ENCODE data around the gene CRX. TPM values are rescaled to one million over a fixed set of nuclear protein-coding genes. Genes with fewer than 3 reads are reported as not detected.

Gene CRX
- total RNA-seq, 1 experiment from 2014 or later = 0.13 TPM

GRCh38 chr19:47805313-47805712 lies 16.4 kb upstream of the CRX start:
- H2BK5ac ChIP-seq (ENCODE audit: insufficient read length, low read length) = no peak overlapping the region
- no peak overlapping the region for H4K5ac ChIP-seq (ENCODE audit: insufficient read length, low read depth, low read length)
- H3K27ac Mint-ChIP-seq = no peak overlapping the region; a peak in 1 of 7 replicates
- H3K23ac ChIP-seq (ENCODE audit: insufficient read length, low read depth, low read length) = no peak overlapping the region
- no peak overlapping the region for H4K8ac ChIP-seq (replicated peaks; ENCODE audit: insufficient read length, low read depth, low read length)
- H3K4me2 ChIP-seq (ENCODE audit: insufficient read depth, insufficient read length, low read length) = no peak overlapping the region
- no peaks in the 10 kb centered on the region for H3K23me2 ChIP-seq (ENCODE audit: insufficient read length, low read depth, low read length, poor library complexity, severe bottlenecking)
- no peak overlapping the region for H3K18ac ChIP-seq (ENCODE audit: insufficient read length, low read depth, low read length)
- no peaks in the 10 kb centered on the region for H4K20me1 ChIP-seq (ENCODE audit: control insufficient read depth, insufficient read depth, insufficient read length)
- no peaks in the 10 kb centered on the region for H3K27me3 Mint-ChIP-seq (ENCODE audit: low read depth)
- H3T11ph ChIP-seq (ENCODE audit: low read length) = no peak overlapping the region
- peaks cover 5 to 6% of the 10 kb centered on the region in 2 experiments; a peak in 4 of 5 replicates for H3K9me3 Mint-ChIP-seq
- no peak overlapping the region for H2BK12ac ChIP-seq (ENCODE audit: insufficient read length, low read depth, low read length)
- no peaks in the 10 kb centered on the region for H3K79me1 ChIP-seq (ENCODE audit: insufficient read depth, low read depth, low read length, poor library complexity, severe bottlenecking)
- H3K56ac ChIP-seq (ENCODE audit: insufficient read length, low read depth, low read length) = no peak overlapping the region
- DNase-seq = no peak
- no peak overlapping the region for H3K9ac ChIP-seq (ENCODE audit: extremely low read depth, insufficient read length, low read length)
- no peak overlapping the region for H2BK20ac ChIP-seq (ENCODE audit: low read depth, low read length, poor library complexity, severe bottlenecking)
- no peak overlapping the region for H3K14ac ChIP-seq (ENCODE audit: insufficient read depth, low read length)
- H4K91ac ChIP-seq (ENCODE audit: insufficient read length, low read depth, low read length) = no peak overlapping the region
- H2BK15ac ChIP-seq (ENCODE audit: low read depth, low read length) = no peak overlapping the region
- no peaks in the 10 kb centered on the region for H3K27me3 ChIP-seq (ENCODE audit: insufficient read depth, low read length)
- no CpG with 5 or more reads among the region's 10 CpGs for WGBS (ENCODE audit: extremely low coverage, insufficient read length, low lambda C conversion rate)
- peaks cover 5 to 7% (median 5%) of the 10 kb centered on the region in 3 experiments; a peak in 3 of 7 replicates for H3K36me3 Mint-ChIP-seq (ENCODE audit: insufficient read depth in 1 of 3, low read depth in 3 of 3)
- no peaks in the 10 kb centered on the region for H3K4me1 ChIP-seq (ENCODE audit: insufficient read depth, low read length)
- 0 out of 4 replicates have a peak, but pooled peaks cover 0 to 2% of the 10 kb centered on the region in 2 experiments for H3K4me1 Mint-ChIP-seq
- no peak overlapping the region for H3K4ac ChIP-seq (ENCODE audit: low read depth, low read length)
- TF ChIP-seq CTCF (conservative IDR thresholded peaks at IDR 0.05) = no peak
- H2BK120ac ChIP-seq (ENCODE audit: low read depth, low read length, poor library complexity, severe bottlenecking) = no peak overlapping the region
- H3K4me3 Mint-ChIP-seq = no peak overlapping the region
- no peak overlapping the region for H3K27ac ChIP-seq (ENCODE audit: insufficient read length, low read depth, low read length)
- H2AK5ac ChIP-seq (ENCODE audit: insufficient read length, low read length) = no peak overlapping the region
- H2AFZ ChIP-seq (ENCODE audit: low read length) = no peak overlapping the region
- H3K9me3 ChIP-seq (ENCODE audit: control insufficient read depth, low read depth, low read length) = no peaks in the 10 kb centered on the region
- H3K79me2 ChIP-seq (ENCODE audit: insufficient read depth, low read length) = no peaks in the 10 kb centered on the region
